GM19452 (cell line): ENCODE measurements around the gene TRHDE.
"Not testable (repeated sequence)": the region's sequence is repeated elsewhere in the genome, so short reads cannot be mapped to it uniquely, and the experiment has no call there.

Source experiments
- ATAC-seq: cut with Tn5 transposase; IDR thresholded peaks from one replicate; pipeline ENCODE4 v1.9.1; 2021; ENCODE audit not compliant: unreplicated experiment

TRHDE gene

GRCh38 chr12:72499244-72499643, 227.1 kb downstream of the TRHDE start:
- ATAC-seq, result no peak

GRCh38 chr12:72502546-72502945, 230.4 kb downstream of the TRHDE start:
- no peak for ATAC-seq

DNA sequence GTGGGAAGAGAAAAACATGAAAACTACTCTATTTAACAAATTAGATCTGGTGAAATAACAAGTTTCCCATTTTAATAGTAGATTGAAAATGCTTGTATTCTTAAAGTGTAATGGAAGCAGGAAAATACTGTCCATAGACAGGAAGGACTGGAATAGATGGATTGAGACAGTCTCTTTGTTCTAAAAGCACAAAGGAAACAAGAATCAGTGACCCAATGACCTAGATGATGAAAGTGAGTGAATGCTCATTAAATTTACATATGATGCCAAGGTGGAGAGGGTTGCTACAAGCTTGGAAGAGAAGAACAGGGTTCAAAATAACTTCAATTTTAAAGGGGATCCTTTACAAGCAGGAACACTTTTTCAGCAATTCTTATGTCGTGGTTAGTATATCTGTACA, 233.1 kb downstream of the TRHDE start:
- no peak for ATAC-seq

DNA sequence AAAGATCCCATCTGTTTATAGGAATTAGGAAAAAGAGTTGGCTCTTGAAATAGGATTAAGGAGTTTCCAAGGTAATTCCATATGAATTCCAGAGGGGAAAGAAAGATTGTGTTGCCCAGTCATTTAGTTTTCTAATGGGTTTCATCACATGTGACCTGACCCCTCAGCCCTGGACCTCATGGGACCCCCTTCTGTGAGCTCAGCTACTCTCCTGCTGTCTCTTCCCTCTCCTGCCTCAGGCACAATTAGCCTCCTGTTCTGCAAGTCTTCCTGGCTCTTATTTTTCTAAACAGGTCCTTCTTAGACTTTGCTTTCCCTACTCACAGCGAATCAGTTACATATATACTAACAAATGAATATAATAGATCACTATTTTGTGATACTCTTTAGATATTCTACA, 237.7 kb downstream of the TRHDE start:
- ATAC-seq, result no peak

DNA sequence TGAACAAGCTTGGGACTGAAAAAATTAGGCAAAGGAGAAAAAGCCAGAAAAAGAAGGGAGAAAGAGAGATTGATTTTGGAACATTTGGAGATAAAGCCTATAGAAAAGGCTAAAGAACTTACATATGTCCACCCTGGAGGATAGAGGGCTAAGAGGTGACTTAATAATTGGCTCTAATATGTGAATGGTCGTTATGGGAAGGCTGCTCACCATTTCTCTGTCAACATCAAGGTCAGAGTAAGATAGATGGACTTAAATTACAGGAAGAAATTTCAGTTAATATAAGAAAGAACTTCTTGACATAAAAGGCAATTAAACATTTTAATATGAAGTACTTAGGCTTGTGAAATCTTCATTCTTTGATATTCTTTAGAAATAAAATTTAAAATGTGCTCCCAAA, 238.6 kb downstream of the TRHDE start:
- ATAC-seq, result no peak

- ATAC-seq, result no peak
These were observed 239.3 kb downstream of the TRHDE start for GRCh38 chr12:72511498-72511897.

GRCh38 chr12:72511906-72512305, 239.7 kb downstream of the TRHDE start:
- ATAC-seq, result no peak

DNA sequence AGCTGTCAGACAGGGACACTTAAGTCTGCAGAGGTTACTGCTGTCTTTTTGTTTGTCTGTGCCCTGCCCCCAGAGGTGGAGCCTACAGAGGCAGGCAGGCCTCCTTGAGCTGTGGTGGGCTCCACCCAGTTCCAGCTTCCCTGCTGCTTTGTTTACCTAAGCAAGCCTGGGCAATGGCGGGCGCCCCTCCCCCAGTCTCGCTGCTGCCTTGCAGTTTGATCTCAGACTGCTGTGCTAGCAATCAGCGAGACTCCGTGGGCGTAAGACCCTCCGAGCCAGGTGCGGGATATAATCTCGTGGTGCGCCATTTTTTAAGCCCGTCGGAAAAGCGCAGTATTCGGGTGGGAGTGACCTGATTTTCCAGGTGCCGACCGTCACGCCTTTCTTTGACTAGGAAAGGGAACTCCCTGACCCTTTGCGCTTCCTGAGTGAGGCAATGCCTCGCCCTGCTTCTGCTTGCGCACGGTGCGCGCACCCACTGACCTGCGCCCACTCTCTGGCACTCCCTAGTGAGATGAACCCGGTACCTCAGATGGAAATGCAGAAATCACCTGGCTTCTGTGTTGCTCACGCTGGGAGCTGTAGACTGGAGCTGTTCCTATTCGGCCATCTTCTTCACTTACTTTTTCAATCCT, 248.0 kb downstream of the TRHDE start:
- not testable (repeated sequence) for ATAC-seq

DNA sequence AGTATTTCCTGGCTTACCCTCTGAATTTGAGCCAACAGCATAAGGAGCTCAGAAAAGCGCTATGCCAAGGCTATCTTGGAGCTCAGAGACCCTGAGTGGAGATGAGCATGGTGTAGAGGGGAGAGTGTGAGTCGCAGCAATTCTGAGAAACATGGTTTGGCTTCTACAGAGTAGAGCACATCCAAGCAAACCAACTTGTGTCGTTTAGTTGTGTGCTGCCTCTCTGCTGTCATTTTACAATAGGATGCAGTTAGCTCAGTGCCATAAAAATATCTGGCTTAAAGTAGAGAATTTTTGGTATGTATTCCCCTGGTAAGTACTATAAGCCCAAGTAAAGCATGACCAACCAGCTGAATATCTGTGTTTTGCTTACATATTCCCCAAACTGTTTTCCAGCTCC, 249.2 kb downstream of the TRHDE start:
- no peak for ATAC-seq

DNA sequence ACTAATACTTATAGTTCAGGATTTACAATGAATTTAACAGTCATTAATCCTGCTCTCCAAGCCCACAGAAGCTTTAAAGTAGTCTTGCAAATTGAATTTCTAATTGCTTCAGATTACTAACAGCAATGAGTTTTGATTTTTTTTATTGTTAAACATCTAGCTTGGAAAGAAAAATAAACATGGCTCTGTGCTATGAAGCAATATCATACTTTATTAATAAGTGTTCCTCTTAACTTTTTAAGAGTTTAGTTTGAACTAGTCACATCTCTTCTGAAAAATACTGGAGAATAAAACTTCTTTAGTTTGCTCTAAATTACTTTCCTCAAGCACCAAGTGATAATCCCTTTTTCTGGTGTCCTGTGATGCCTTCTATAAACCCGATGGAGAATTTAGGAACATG, 250.2 kb downstream of the TRHDE start:
- no peak for ATAC-seq

- ATAC-seq, result no peak
These were observed 251.6 kb downstream of the TRHDE start for GRCh38 chr12:72523754-72524153.

DNA sequence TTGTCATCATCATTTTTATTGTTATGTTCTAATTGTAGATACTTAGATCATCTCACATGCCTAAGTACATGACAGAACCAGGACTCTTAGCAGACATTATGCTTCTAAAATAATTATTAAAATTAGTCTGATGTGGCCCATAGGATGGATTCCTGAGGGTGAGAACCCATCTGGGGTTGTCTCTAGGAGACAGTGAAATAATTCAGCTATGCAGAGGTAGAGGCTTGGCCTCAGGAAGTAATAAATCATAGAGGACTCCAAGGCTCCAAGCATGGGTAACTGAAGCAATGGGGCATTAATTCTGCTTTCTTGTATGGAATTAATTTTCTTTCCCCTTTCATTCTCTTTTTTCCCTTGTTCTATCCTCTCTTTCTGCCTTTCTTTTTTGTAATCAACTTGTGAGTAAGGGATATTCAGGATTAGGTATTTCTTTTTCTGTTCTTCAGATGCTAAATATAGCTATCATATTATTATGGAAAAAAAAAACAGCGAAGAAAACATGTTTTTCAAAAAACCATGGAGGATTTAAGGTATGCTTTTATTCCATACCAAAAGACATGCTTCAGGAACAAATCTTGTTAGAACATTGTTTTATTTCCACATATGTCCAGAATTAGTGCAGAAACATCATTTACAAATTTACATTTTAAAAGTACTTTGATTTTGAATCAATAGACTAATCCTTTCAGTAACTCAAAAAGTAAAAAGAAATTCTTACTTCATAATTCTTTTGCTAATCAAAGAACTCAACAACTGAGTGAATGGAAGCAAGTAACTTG, 263.2 kb downstream of the TRHDE start:
- no peak for ATAC-seq

GRCh38 chr12:72540811-72541210, 268.6 kb downstream of the TRHDE start:
- ATAC-seq, result no peak

GRCh38 chr12:72543777-72544467, 271.8 kb downstream of the TRHDE start:
- no peak for ATAC-seq

DNA sequence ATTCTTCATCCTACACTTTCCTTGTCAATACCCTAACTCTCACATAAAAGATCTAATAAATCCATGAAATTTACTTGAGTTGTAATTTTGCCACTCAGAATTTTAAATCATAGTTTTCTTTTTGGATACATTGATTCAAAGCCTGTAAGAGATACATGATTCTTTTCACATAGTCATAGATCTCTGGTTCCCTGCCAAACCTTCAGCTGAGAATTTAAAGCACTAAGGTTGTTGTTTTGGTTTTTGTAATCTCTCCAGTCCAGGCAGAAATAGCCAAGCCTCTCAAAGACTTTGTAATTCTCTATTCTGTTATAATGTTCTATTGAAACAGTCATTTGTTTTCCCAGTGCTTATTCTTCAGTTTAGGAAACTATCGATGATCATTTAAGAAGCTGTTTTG, 273.9 kb downstream of the TRHDE start:
- no peak for ATAC-seq

GRCh38 chr12:72547573-72547972, 275.4 kb downstream of the TRHDE start:
- no peak for ATAC-seq

GRCh38 chr12:72549184-72549583, 277.0 kb downstream of the TRHDE start:
- ATAC-seq, result no peak

DNA sequence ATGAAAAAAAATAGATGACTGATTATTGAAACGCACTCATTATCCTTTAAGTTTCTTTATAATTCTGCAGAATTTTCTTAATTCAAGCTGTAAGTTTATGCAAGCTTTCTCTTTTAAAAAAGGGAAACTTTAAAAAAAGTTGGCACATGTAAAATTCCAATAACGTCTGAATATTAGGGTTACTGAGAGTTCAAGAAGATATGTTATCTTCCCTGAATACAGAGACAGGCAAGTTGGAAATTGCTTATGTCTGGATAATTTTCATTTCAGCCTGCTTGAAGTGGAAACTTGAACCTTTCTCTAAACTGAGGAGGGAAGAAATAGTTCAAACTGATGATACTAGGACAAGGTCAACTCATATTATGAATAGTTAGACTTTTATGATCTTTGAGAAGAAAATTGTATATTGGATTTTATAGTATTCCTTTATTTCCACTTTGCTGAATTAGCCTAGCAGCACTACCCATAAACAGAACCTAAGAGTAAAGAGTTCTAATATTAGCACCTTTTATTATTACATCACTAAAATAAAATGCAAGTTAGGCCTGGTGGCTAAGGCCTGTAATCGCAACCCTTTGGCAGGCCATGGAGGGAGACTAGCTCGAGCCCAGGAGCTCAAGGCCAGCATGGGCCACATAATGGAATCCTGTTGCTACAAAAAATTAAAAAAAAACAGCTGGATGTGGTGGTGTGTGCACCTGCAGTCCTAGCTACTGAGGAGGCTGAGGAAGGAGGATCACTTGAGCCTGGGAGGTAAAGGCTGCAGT, 288.0 kb downstream of the TRHDE start:
- ATAC-seq, result no peak

DNA sequence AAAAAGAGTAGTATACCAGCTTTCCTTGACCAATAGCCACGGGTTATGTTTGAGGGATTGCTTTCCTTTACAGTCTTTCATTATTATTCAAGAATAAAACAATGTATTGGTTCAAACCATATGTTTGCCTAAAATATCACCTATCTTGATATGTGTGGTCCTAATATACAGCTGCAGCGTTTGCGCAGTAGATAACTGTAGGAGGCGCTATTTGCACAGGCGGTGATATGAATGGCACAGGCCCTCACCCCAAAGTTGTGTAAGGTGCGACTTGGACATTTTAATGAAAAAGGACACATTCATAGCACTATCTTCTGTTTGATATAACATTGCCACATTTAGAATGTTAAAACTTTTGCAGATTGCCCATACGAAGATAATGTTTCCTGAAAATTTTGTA, 298.4 kb downstream of the TRHDE start:
- no peak for ATAC-seq

GRCh38 chr12:72574138-72574537, 302.0 kb downstream of the TRHDE start:
- ATAC-seq, result no peak

GRCh38 chr12:72578327-72578726, 306.2 kb downstream of the TRHDE start:
- no peak for ATAC-seq
